Activated naive CD4-positive, alpha-beta T cell treated with anti-CD3 and anti-CD28 coated beads, Interleukin-2, amount 50 U/mL, for 16 hours (primary cell): ENCODE results near the gene ETS1.
A peak's percentile ranks its signal among the peaks of the same experiment; 100 is the strongest.

Experiments
- DNase-seq: peaks from one replicate; pipeline ENCODE4 v3.0.0-alpha.2; 2020

The ETS1 gene, protein sequence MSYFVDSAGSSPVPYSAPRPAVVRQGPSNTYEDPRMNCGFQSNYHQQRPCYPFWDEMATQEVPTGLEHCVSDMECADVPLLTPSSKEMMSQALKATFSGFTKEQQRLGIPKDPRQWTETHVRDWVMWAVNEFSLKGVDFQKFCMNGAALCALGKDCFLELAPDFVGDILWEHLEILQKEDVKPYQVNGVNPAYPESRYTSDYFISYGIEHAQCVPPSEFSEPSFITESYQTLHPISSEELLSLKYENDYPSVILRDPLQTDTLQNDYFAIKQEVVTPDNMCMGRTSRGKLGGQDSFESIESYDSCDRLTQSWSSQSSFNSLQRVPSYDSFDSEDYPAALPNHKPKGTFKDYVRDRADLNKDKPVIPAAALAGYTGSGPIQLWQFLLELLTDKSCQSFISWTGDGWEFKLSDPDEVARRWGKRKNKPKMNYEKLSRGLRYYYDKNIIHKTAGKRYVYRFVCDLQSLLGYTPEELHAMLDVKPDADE

DNA sequence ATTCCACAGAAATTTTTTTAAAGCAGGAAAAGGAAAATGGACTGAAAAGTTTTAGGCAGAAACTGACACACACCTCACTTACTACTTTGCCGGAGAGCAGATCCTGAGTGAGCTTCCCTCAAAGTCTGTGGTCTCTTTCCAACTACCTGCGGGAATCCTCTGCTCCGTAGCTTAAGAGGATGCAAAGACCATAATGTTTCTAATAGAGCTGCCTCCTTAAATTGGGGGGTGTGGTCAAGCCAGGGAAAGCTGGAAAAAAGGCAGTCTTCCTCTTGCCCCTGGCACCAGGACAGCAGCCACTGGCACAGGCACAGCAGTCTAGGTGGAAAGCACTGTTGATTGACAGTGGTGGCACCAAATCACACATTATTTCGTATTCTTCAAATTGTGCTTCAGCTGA, at the start of gene ETS1:
ETS1 (minus strand) TSS at position 144 of the 400 bp plus-strand sequence. CDS start 14,428 bp downstream, outside the sequence.
- DNase-seq, result no peak

GRCh38 chr11:128634395-128634794, 47.0 kb upstream of the ETS1 start:
- no peak for DNase-seq

DNA sequence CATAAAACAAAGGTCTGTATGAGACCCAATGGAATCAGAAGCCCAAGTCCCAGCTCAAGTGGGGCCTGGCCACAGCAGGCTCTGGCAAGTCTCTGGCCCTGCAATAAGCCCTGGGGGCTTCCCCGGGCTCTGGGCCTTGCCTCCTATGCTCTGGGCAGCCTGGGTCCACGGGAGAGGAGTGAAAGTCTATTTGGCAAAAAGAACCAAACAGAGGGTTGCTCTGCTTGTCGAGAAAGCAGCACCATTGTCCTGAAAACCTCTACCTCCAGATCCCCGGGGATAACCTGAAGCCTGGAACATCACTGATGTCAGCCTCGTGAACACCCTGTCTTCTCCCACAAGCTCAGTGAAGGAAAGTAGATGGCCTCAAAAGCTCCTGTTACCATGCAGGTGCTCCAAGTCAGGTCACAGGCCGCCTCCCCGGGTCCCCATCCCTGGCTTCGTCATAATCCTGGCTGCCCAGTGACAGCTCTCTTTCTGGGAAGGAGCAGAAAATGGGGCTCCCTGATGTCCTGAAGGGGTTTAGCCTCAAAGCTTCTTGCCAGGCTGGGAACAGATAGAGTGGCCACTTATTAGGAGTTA, 46.1 kb upstream of the ETS1 start:
- DNase-seq, result no peak

DNA sequence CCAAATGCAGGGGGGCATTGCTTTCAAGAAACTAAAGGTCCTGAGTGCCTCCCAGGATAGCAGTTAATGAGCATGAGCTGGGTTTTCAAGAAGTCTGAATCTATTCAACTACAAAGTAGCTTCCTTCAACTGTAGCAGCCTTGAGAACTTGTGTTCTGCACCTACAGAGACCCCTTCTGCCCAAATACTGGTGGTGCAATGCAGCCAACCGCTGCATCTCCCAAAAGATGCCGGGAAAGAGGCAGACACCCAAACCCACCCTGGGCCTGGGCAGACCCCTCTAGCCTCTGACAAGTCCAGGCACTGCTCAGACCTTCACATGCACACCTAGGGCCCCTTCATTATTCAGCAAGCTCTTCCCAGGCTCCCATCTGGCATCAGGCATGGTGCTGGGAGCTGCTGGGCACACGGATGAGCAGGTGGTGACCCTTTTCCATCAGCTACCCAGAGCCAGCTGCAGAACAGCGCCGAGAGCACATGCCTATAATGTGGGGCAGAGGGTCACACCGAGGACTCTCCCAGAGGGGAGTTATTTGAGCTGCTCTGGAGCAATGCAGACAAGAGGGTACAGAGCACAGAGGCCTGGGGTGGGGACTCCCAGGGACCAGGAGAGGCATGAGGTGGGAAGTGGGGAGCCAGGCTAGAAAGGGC, 44.9 kb upstream of the ETS1 start:
- peak; percentile 53 for DNase-seq

DNA sequence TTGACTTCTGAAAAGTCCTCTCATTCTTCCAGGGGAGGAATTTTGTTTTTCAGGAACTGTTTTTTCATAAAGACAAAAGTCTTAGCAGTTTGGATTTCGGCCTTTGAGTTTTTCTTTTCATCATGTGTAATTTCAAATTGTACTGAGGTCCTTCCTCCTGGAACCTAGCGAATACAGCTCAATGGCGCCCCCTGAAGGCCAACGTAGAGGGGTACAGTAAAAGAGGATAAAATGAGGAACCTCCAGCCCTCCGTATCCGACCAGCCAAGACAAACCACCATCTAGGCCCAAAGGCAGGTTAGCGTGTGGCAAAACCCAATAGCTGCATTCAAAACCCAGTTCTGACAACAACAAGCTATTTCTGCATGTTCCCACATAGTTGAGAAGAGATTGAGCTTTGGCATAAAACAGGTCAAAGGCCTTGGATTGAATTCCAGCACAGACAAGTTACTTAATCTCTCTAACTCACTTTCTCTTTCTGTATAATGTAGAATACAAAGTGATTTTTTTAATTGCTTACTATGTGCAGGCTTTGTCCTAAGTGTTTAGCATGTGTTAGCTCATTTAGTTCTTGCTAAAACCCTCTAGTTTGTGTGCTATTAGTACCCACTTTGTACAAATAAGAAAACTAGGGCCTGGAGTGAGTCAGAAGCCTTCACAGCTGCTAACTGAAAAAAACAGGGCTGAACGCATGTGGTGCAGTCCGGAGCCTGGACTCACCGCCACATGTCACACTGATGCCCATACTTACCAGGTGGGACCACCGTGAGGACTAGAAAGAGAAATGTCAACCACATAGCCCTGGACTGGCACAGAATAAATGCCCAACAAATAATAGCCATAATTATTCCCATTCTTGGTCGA, 43.2 kb upstream of the ETS1 start:
- peak; percentile 88 for DNase-seq

GRCh38 chr11:128629516-128630106, 42.3 kb upstream of the ETS1 start:
- no peak for DNase-seq

- DNase-seq, result no peak
Observed at GRCh38 chr11:128628686-128629085, 41.3 kb upstream of the ETS1 start.

GRCh38 chr11:128628325-128628673, 40.9 kb upstream of the ETS1 start:
- DNase-seq, result no peak

DNA sequence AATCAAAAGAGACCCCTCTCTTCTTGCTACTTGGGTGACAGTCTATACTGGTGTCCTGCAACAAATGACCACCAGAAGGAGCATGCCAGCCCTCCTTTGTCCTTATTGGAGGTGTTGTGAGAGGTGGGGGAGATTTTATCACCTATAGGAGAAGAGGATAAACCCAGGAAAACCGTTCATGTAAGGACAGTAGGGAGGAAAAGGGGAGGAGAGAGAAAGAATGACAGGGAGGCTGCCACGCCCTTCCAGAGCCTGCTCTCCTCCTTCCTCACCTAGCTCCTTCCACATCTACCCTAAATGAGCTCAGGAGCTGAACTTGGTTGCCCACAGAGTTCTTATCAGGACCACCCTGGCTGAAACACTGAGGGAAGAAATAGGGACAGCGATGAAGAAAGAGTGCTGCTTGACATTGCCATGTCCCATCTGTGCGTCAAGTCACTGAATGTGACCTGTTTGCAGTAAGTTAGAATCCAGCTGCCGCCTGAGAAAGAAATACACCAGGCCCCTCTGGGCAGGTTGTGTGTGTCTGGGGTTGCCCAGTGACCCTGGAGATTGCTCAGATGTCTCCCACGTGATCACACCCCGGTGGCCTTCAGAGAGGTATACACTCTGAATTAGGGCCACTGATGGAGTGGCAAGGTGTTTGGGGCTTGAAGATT, 40.4 kb upstream of the ETS1 start:
- no peak for DNase-seq

- no peak for DNase-seq
Observed at GRCh38 chr11:128626913-128627665, 39.7 kb upstream of the ETS1 start.

- no peak for DNase-seq
Observed at GRCh38 chr11:128625746-128626145, 38.4 kb upstream of the ETS1 start.

- no peak for DNase-seq
Observed at GRCh38 chr11:128625326-128625725, 38.0 kb upstream of the ETS1 start.

DNA sequence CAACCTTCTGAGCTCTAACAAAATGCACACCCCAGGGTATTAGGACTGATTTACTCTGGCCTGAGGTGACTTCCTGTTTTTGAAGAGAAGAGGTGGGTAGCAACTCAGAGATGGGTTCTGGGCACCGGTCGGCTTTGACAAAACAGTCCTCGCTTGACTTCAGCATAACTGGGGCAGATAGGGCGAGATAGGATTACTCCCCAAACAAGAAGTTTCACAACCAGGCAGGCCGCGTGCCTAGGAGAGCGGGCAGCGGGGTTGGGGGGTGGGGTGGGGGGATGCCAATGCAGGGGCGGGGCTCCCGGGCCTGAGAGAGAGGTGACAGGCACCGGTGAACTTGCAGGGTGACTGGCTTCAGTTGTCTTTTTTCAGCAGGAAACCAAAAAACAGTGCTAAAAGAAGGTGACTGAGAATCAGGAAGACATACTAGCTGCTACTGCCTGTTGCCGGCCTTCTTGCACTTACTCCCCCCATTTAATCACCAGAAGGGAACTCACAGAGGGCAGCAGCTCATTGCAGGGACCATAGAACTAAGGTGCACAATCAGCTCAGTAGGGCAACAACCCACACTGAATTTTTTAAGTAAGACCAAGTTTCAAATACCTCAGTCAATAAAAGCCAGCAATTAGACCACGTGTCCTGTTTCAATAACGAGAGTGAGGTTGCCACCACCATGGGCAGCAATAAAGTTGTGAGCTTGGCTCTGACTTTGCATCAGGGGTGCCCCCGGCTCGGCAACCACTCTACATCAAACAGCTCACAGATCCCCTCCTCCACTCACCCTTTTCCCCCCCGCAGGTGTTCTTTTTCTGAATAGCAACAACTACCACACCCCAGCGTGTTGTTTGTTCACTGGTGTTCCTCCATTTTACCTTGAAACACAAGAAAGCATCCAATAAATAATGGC, 37.2 kb upstream of the ETS1 start:
- DNase-seq, result peak; percentile 66

GRCh38 chr11:128623091-128623490, 35.7 kb upstream of the ETS1 start:
- no peak for DNase-seq

DNA sequence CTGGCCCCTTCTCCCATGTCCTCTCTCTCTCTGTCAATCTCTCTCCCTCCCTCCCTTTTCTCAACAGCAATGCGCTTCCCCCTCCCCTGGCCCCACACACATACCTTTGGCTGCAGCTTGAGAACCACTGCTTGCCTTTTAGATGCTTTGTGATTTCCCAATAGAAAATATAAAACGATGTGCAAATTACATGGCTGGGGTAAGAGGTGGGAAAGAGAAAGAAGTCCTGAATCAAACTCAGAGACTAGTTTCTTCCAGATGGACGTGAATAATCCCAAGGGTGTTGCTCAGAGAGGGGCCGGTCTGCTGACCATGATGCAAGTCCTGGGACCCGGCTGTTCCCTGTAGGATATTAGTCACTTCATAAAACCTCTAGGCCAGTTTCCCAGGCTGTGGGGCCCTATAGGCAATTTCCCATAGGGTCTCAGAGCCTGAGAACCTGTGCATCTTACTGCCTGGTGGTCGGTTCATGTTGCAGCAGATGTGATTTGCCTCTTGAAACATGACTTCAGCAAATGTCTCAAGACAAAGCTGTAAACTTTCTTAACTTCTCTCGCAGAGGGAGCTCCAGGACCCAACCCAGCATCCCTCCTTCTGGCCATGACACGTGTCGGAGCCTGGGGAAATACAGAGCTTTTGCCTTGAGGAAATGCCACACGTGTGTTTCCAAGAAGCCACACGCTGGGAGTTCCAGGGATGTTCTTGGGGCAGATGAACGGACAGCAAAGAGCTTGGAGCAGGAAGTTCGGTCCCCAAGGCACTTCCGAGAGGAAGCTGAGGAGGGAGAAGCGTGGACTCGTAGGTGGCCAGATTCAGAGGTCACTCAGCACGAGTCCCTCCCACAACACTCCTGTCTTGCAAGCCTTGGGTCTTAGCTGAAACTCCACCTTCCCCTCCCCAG, 34.5 kb upstream of the ETS1 start:
- DNase-seq, result no peak

GRCh38 chr11:128620309-128621100, 33.1 kb upstream of the ETS1 start:
- no peak for DNase-seq

DNA sequence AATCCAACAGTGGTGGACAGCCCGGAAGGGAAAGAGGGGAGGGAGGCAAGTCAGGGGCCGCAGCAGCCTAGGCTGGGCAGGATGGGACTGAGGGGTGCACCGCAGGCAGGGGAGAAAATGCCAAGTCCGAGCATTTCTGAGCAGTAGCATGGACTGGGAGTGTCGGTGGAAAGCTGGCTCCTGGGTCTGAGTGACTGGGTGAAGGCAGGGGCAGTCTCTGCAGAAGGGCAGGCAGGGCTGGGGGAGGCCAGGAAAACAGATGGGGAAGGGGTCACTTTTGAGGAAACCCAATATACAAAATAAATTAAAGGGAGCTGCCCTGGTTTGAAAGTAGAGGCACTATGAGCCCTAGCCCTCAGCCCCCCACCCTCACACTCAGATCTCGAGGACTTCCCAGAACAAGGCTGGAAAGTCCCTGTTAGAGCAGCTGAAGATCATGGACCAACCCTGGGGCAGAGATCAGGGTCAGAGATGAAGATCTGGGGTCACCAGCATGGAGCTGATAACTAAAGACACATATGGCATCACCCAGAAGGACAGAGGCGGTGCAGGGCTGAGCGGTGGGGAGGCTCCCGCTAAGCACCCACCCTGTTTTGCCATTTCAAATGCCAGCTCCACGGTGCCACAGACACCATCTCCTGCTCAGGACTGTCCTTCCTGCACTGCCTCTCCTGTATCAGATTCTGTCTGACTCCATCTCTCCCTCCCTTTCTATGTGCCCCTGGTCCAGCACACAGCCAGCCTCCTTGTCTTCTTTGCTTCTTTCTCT, 32.4 kb upstream of the ETS1 start:
- no peak for DNase-seq
